NCI-H1436 treated with DMSO at 0.1 percent for 48 hours (cell line): ENCODE results near the gene FANCM.

Experiments used
- DNase-seq: peaks from one replicate; lab custom pipeline; 2025; lab: John Stamatoyannopoulos, UW

FANCM gene, protein sequence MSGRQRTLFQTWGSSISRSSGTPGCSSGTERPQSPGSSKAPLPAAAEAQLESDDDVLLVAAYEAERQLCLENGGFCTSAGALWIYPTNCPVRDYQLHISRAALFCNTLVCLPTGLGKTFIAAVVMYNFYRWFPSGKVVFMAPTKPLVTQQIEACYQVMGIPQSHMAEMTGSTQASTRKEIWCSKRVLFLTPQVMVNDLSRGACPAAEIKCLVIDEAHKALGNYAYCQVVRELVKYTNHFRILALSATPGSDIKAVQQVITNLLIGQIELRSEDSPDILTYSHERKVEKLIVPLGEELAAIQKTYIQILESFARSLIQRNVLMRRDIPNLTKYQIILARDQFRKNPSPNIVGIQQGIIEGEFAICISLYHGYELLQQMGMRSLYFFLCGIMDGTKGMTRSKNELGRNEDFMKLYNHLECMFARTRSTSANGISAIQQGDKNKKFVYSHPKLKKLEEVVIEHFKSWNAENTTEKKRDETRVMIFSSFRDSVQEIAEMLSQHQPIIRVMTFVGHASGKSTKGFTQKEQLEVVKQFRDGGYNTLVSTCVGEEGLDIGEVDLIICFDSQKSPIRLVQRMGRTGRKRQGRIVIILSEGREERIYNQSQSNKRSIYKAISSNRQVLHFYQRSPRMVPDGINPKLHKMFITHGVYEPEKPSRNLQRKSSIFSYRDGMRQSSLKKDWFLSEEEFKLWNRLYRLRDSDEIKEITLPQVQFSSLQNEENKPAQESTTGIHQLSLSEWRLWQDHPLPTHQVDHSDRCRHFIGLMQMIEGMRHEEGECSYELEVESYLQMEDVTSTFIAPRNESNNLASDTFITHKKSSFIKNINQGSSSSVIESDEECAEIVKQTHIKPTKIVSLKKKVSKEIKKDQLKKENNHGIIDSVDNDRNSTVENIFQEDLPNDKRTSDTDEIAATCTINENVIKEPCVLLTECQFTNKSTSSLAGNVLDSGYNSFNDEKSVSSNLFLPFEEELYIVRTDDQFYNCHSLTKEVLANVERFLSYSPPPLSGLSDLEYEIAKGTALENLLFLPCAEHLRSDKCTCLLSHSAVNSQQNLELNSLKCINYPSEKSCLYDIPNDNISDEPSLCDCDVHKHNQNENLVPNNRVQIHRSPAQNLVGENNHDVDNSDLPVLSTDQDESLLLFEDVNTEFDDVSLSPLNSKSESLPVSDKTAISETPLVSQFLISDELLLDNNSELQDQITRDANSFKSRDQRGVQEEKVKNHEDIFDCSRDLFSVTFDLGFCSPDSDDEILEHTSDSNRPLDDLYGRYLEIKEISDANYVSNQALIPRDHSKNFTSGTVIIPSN (N-terminal part only)

DNA sequence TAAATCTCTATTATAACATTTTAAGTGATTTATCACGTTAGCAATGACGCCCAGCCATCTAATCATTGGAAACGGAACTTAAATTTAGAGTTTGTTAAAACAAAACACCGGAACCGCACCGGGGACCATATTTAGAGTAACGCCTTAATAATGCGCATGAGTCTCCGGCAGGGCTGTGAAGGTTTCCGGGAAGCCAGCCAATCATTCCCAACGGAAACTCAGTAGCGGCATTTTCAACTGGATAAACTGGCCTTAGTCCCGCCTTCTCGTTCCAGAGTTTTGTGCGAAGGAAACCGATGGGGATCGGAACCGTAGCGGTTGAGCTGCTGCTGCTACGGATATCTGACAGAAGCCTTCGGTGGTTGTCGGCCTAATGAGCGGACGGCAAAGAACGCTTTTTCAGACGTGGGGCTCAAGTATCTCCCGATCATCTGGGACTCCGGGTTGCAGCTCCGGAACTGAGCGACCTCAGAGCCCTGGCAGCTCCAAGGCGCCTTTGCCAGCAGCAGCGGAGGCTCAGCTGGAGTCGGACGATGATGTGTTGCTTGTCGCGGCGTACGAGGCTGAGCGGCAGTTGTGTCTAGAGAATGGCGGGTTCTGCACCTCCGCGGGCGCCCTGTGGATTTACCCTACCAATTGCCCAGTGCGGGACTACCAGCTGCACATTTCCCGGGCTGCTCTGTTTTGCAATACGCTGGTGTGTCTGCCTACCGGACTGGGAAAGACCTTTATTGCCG lies at the start of gene FANCM:
Gene FANCM (plus strand): TSS at position 272 of the 737 bp plus-strand sequence. CDS start 102 bp downstream, at position 374.
- DNase-seq, result peak; percentile 82

DNA sequence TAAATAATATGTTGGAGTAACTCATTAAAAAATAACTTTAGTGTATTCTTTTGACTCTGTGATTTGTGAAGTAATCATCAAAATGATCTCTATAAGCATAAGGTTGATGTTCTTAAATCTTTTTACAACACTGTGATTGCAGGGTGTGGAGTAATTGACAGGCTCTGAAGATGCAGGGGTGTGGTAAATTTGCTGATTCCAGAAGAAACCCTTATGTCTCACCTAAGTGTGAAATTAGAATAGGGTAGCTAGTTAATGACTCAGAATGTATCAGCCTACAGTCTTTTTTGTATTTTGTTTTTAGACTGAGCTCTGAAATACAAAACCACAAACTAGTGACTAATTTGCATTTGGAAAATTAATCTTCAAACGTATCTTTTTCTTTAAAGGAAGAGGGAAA lies 45.9 kb upstream of the FANCM start:
- no peak for DNase-seq

DNA sequence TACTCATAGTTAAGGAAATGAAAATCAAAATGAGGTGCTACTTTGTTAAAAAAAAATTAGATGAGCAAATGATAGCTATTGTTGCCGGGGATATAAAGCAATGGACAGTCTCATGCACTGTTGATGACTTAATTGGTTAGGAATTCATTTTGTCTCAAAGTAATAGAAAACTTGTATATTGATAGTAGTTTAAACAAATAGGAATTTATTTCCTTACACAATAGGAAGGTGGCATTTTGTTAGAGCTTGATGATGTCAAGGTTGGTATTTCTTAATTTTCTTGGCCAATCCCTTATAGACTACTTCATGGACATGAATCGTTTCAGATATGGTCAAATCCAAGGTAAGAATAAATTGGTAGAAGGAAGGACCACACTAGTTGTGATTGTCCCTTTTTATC lies 44.0 kb upstream of the FANCM start:
- DNase-seq, result no peak

DNA sequence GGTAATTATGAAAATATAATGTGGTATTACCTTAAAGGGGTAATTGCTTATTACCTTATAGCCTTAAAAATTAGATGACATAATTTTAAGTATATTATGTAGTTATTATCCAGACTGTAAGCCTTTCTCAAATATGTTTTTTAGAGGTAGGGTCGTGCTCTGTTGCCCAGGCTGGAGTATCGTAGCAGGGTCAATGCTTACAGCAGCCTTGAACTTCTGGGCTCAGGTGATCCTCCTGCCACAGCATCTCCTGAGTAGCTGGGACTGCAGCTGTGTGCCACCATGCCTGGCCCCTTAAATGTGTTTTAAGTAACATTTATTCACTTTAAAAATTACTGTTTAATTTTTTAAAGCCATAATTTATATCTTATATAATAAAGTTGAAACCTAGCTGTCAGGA lies 41.5 kb upstream of the FANCM start:
- no peak for DNase-seq

DNA sequence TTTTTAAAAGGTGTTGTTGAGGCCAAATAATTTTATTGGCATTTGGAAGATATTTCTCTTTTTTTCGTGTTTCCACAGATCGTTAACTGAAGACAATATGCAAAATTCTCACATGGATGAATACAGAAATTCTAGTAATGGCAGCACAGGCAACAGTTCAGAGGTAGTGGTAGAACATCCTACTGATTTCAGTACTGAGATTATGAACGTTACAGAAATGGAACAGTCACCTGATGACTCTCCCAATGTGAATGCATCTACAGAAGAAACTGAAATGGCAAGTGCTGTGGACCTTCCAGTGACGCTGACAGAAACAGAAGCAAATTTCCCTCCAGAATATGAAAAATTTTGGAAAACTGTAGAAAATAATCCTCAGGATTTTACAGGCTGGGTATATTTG lies 40.6 kb upstream of the FANCM start:
- no peak for DNase-seq

DNA sequence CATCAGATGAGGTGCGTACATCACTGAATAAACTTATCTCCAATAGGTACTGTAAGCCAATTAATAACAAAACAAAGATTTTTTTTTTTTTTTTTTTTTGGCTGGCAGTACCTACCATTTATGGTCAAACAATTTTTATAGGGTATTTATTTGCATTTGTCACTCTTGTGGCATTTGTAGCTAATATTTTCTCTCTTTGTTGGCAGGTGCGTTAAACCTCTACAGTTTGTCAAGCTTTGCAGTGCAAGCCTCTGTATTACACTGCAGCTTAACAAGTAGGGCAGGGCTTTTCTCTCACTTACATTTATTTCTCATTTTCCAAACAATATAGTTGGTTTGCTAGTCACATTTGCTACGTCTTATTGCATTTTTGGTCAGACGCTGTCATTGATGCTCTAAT lies 39.5 kb upstream of the FANCM start:
- no peak for DNase-seq

DNA sequence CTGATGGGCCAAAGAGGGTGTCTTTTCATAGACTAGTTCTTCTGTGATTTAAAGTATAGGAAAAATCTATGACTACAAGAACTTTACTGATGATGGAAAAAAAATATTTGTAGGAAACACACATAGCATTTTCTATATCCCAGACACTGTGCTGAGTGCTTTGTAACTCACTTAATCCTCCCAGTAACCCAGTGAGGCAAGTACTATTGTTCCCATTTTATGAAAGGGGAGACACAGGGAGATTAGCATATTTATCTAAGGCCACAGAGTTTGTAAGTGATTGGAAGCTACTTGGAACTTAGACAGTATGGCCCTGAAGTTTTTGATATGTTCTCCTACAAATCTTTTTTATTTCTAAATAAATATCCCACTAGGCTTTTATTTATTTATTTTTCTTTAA lies 31.9 kb upstream of the FANCM start:
- no peak for DNase-seq

DNA sequence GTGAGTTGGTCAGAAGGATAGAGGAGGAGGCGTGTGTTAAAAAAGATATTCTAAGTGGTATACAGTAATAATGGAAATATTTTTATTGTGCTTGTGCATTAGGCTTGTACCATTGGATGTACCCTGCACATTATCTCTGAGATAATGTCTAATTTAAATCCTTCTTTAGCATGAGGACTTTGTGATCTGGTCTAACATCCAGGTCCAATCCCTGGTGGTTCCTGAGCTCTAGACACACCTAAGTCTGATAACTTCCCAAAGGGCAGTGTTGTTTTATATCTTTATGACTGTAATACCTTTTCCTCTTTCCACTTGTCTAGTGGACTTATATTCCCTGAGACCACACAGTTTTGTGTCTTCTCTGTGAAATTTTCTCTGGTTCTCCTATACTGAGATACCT lies 31.2 kb upstream of the FANCM start:
- DNase-seq, result no peak

DNA sequence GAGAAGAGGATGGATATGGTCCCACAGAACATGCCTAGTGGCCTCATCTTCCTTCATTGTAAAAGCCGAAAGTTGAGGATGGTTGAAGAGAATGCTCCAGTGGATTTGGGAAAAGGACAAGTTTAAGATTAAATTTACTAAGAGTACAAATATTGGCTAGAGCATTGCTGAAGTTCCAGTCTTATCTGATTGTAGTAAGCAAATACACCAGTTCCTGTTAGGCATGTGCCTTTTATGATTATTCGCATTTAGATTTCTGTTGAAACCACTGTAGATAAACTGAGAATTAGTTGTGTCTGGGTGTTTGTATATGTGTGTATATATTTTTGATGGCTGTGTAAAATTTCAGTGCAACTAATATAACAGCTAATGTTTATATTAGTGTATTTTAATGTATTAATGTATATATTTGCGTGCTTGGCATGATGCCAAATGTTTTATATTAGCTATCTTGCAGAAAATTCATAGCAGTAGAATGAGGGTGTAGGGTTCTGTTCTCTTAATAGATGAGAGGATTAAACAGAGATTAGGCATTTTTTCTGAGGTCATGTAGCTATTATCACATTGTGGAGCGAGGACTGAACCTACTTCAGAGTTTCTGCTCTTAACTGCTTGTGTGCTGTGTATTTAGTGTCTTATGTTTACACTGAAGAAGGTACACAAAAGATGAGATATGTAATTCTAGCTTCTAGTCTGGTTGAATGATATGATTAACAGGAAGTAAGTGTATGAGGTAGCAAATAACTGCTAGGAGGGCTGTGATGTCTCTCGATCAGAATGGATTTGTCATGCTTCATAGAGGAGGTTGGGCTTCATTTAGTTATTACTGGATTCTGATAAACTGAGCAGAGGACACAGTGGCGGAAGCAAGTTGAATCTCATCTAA lies 22.6 kb upstream of the FANCM start:
- DNase-seq, result peak; percentile 61

DNA sequence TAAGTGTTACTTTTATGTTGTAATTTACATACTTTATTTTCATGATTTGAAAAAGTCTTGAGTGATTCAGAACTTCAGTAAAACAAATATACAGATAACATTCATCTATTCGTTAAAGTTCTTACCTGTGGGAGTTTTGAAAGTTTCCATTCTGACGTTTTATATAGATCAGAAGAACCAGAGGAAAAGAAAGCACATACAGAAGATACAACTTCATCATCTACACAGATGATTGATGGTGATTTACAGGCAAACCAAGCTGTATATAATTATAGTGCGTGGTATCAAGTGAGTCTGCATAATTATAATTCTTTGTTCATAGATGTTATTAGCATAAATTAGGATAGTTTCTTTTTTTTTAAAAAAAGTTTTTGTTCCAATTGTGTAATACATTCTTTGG lies 21.4 kb upstream of the FANCM start:
- no peak for DNase-seq

DNA sequence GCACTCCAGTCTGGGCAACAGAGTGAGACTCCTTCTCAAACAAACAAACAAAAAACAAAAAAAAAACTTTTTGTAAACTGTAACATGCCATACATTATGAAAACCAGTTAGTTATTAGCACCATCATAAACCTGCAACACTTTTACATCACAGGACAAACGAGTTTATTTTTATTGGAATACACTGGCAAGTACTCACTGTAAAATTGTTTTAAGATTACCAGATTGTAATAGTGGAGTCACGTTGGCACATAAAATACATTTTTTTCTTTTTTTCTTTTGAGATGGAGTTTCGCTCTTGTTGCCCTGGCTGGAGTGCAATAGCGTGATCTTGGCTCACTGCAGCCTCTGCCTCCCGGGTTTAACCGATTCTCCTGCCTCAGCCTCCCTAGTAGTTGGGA lies 17.1 kb upstream of the FANCM start:
- no peak for DNase-seq

DNA sequence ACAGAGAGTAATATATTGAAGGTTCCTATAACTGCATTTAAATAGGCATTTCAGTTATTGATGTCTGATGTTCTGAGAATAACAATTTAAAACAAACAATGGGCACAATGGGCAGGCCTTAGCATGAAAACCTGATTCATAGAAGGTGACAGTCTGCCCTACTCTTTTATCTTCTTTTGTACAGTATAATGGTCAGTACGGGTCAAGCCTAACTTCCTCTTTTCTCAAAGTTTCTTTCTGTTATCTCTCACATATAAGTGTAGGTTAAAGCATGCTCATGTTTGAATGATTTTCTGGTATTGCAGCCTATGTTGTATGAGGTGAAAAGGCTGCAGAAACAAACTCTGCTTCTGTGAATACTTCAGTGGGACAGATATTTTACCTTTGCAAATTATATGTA lies 15.6 kb upstream of the FANCM start:
- no peak for DNase-seq

DNA sequence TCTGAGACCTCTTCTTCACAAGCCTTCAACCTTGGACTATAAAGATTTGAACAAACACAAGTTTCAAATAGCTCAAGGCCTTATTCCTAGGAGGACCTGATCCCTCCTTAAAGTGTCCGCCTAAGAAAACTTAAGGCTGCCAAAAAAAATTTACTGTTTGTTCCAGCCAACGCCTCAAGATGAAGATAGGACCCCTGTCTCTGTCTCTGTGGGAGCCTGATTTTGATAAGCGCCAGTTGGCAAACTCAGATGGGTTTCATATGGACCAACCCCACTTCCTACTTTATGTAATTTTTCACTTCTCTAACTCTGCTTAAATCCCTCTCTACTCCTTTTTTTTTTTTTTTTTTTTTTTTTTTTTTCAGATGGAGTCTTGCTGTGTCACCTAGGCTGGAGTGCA lies 12.5 kb upstream of the FANCM start:
- no peak for DNase-seq

DNA sequence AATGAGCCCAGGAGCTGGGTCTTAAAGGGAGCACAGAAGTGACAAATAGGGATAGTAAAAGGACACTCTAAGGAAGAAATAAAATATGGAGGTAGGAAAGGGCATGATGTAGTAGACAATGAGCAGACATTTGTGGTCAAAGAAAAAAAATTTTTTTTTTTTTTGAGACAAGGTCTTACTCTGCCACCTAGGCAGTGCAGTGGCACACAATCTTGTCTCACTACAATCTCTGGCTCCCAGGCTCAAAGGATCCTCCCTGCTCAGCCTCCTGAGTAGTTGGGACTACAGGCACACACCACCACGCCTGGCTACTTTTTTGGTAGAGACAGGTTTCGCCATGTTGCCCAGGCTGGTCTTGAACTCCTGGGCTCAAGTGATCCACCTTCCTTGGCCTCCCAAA lies 10.0 kb upstream of the FANCM start:
- DNase-seq, result no peak

DNA sequence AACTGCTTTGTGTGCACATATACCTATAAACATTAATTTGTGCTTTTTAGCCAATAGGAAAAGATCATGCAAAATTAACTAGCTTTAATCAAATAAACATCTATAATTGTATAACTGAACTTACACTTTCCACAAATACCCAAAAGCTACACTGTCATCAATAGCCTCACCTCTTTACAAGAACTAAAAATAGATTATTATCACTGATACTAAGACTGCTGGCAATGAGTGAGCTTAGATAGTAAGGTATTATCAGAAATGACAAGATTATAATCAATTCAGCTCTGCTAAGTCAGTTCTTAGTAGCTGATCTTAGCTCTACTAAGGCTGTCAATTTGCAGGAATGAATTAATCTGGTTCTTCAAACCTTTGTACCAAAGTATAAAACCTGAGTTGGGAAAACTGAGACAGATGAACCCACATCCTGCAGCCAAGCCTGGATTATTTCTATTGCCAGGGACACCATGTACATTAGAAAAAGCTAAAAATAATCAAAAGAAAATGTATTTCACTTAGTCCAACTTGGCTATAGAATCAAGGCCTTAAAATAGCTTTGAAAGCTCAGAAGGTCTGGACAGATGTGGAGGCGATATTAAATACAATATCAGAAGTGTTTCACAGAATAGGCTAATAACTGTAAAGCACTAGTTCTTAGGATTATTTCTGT lies 6.6 kb upstream of the FANCM start:
- DNase-seq, result no peak

DNA sequence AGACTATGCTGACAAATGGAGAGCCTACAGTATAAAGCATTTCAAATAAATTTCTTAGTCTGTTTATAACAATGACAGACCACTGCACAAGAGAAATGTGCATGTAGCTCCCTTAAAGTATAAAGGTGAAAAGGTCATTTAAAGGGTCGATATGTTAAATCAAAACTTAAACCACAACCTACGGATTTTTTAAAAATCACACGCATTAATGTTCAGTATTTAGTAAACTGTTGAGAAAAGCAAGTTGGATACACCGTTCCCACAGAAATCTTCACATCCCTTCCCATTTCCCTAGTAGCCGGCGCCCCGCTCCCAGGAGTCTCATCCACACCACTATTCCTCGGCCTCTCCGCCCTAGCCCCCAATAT lies 2.1 kb upstream of the FANCM start:
- DNase-seq, result no peak

DNA sequence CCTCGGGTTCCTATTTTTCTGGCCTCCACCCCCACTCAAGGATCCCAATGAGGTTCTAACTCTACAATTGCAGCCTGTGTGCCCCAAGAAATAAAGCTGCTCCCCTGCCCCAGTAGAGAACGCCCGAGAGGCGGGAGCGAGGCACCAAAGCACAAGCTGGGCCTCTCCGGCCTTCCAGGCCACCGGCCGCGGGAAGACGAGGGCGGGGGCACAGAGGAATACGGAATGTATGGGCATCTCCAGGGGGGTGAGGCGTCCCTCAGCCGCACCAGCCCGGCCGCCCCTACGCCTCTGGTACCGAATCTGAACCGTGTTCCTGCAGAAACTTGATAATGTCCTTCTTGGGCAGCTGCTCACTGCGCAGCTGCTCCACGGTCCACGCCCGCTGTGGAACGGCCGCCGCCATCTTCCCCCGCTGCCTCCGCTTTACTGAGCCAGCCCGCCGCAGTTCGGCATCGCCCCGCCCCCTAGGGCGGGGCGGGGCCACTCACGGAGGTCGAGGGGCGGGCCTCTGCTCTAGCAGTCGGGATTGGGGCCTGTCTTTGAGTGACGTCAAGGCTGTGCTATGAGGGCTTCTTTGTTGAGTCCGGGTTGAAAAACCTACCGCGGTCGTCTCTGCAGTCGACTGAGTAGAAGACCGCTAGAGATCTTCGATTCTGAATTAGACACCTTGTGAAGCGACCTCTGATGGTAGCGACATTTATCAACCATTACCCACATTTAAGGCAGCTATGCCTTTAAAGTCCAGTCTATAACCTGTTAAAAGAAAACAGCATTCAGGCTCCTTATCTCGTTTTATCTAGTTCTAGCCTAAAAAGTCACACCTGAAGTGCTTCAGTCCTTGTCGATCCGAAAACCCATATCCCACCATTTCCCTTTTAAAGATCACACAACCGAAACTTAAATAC lies 1.4 kb upstream of the FANCM start, which contains the start of gene FKBP3:
Gene FKBP3 (minus strand): TSS at position 431 of the 908 bp plus-strand sequence. CDS start 25 bp downstream, at position 406.
- peak; percentile 95 for DNase-seq

DNA sequence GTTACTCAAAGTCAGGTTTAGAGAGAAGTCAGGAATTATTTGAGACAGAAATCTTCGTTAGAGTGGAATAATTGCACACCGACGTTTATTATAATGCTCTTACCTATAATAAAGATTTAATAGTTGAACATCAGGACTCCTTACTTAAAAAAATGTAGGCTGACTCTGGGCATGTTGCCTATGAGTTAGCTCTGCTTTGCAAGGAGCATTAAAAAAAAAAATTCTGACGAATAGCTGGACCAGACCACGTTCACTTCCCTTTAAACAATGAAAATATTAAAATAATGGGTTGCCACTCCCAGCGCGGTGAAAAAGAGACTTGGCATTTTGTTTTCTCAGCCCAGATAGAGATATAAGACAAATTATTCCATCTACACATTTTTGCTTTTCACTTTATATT lies 574 bp upstream of the FANCM start:
- DNase-seq, result no peak

DNA sequence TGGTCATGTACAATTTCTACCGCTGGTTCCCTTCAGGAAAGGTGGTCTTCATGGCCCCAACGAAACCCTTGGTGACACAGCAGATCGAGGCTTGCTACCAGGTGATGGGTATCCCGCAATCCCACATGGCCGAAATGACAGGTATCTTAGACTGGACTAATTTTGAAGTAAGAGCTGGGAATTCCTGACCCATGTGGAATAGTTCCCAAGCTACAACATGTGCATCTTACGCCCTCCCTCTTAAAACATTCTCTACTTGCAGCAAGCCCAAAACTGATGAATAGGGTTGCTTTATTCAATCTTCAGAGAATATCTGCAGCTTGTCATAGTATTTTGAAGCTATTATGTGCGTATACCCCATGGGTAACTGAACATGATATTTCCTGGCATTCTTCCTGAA lies 669 bp downstream of the FANCM start:
- no peak for DNase-seq
